ENCODE measurements around the gene TMEM164.

TMEM164 gene

DNA sequence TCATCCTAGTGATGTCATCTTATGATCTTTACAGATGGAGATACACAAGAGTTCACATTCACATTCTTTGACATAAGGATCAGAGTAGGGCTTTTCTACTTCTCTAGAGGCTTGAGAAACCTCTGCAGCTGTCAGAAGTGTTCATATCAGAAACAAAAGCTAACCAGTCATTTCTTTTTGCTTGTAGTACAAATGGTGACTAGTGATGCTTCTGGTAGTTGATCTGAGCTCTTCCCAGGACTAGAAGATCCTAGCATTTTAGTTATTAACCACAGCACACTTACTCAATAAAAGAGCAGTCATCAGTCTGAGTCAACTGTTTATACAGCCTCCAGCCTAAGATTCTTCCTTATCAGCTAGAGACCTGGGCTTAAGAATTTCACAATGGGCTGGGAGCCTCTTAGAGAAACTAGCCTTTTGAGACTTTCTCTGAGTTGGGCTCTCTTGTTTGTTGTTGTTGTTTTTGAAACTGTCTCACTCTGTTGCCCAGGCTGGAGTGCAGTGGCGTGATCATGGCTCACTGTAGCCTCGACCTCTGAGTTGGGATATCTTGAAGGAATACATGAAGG lies 84.1 kb downstream of the TMEM164 start:
- no peak for TF ChIP-seq CTCF (IDR thresholded peaks at IDR 0.05; ENCODE audit: low read depth, low read length)
- H3K9me3 ChIP-seq = no peaks in the 10 kb centered on the region
- DNase-seq = no peak
- no peaks in the 10 kb centered on the region for H3K4me1 ChIP-seq
- no peak overlapping the region for H3K4me3 ChIP-seq (ENCODE audit: low read depth, low read length)
- H3K36me3 ChIP-seq = no peaks in the 10 kb centered on the region
- no peaks in the 10 kb centered on the region for H3K27me3 ChIP-seq

DNA sequence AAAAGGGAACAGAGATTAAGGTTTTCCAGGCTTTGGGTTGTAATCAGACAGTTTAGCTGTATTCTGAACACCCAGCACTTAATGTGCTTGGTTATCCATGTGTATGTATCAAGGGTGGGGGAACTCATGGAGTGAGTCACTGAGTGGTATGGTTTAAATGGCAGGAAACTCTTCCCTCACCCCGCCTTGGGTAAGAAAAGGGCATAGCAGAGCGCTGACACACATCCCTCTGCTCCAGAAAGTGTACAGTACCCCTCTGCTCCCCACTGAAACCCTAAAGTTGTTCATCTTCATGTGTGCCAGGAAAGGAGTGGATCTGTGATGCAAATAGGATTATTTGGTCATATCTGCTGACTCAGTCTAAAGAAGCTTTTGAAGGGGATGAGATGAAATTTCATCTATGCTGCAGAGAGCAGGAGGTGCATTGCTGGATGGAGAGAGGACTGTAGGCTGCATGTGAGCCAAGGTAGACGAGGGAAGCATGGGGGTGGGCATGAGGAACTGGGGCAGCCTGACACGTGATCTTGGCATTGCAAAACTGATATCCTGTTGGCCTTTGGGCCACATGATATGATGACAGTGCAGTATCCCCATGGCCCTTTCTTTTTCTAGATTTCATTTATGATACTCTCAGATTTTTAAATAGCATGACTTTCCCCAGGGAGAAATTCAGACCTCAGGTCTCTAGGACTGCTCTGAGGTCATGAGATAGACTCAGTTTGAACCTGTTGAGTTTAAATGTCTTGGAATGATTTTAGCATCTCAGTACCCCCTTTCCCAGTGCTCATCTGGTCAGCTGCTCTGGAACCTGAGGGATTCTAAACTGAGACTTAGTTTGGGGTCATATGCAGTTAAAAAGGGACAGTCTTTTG lies 84.8 kb downstream of the TMEM164 start:
- Histone ChIP-seq H3K4me1 (no peaks in the 10 kb centered on the region), H3K36me3 (no peaks in the 10 kb centered on the region), H3K27me3 (no peaks in the 10 kb centered on the region), H3K4me3 (ENCODE audit: low read depth, low read length) (no peak overlapping the region), H3K9me3 (no peaks in the 10 kb centered on the region)
- DNase-seq = no peak
- no peak for TF ChIP-seq CTCF (IDR thresholded peaks at IDR 0.05; ENCODE audit: low read depth, low read length)

DNA sequence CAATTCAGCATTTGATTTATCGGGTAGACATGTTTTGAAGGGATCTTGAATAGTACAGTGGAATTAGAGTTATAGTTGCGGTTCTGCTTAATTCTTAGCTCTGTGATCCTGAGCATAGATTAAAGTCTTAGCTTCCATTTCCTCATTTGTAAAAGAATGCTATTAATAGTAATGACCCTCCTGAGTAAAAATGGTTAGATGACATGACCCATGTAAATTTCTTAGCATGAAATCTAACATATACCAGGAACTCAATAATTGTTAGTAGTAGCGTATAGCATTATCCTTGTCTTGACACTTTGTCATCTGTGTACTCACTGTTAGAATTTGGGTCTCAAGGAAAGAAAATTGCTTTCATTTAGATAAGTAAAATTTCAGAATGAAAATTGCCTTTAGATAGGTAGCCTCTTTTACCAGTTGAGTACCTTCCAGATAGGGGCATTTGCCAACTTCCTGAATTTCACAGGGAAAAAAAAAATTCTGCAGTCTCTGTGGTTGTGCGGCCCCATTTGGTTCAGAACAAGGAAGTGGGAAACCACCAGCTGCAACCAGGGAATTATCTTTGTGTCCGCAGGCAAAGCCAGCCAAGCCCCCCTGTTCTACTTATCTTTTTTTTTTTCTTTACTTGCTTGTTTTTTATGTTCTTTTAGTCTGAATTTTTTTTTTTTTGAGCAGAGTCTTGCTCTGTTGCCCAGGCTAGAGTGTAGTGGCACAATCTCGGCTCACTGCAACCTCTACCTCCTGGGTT lies 86.9 kb downstream of the TMEM164 start:
- no peak for TF ChIP-seq CTCF (IDR thresholded peaks at IDR 0.05; ENCODE audit: low read depth, low read length)
- DNase-seq = no peak
- H3K27me3 ChIP-seq = no peaks in the 10 kb centered on the region

DNA sequence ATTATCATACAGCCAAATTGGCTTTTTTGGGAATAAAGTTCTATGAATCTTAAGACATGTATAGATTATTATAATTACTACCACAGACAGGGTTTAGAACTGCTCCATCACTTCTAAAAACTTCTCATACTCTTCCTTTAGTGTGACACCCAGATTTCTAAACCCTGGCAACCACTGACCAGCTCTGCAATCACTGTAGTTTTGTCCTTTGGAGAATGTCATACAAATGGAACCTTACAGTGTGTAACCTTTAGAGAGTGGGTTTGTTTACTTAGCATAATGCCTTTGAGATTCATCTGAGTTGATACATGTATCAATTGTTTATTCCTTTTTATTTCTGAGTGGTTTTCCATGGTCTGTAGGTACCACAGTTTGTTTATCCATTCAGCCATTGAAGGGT lies 95.0 kb downstream of the TMEM164 start:
- no peak for DNase-seq
- Histone ChIP-seq H3K27me3 (no peaks in the 10 kb centered on the region), H3K36me3 (no peaks in the 10 kb centered on the region), H3K9me3 (no peaks in the 10 kb centered on the region), H3K4me1 (no peaks in the 10 kb centered on the region), H3K4me3 (ENCODE audit: low read depth, low read length) (no peak overlapping the region)
- no peak for TF ChIP-seq CTCF (IDR thresholded peaks at IDR 0.05; ENCODE audit: low read depth, low read length)

More for the DNA sequence above, 86.9 kb downstream of the TMEM164 start:
- no peaks in the 10 kb centered on the region for H3K4me1 ChIP-seq
- H3K36me3 ChIP-seq = no peaks in the 10 kb centered on the region
- H3K9me3 ChIP-seq = no peaks in the 10 kb centered on the region
- no peak overlapping the region for H3K4me3 ChIP-seq (ENCODE audit: low read depth, low read length)

GRCh38 chrX:110103344-110103743 lies 100.4 kb downstream of the TMEM164 start:
- Histone ChIP-seq H3K36me3 (no peaks in the 10 kb centered on the region), H3K27me3 (no peaks in the 10 kb centered on the region), H3K4me1 (no peaks in the 10 kb centered on the region), H3K9me3 (no peaks in the 10 kb centered on the region), H3K4me3 (ENCODE audit: low read depth, low read length) (no peak overlapping the region)
- no peak for DNase-seq
- TF ChIP-seq CTCF (IDR thresholded peaks at IDR 0.05; ENCODE audit: low read depth, low read length) = no peak
